HepG2 (cell line): ENCODE measurements around the gene PIK3CA. TPM values are rescaled to one million over a fixed set of nuclear protein-coding genes. Genes with fewer than 3 reads are reported as not detected.

Experiments
- ARID5B ChIP-seq: IDR thresholded peaks from 2 replicates; pipeline ENCODE4 v1.4.0; 2020; ENCODE audit warnings: mild to moderate bottlenecking, missing genetic modification reagents
- CBX1 ChIP-seq: IDR thresholded peaks from one replicate; pipeline ENCODE4 v1.6.1; 2016; ENCODE audit warnings: antibody characterized with exemption, low read depth
- CENPT ChIP-seq: sonication (generic); formaldehyde crosslinking; IDR thresholded peaks from 2 replicates; pipeline ENCODE4 v1.8.0; 2022; ENCODE audit warnings: low read depth, mild to moderate bottlenecking, moderate library complexity, missing genetic modification reagents
- FLYWCH1 ChIP-seq: sonication (generic); formaldehyde crosslinking; IDR thresholded peaks from 2 replicates; pipeline ENCODE4 v1.8.1; 2023; ENCODE audit warnings: mild to moderate bottlenecking, missing genetic modification reagents
- JUND ChIP-seq: sonication (generic); formaldehyde crosslinking; IDR thresholded peaks from 2 replicates; pipeline ENCODE4 v1.8.0; 2022; ENCODE audit warnings: mild to moderate bottlenecking, missing genetic modification reagents
- MED1 ChIP-seq: sonication (generic); formaldehyde crosslinking; IDR thresholded peaks from 2 replicates; pipeline ENCODE4 v1.4.0; 2020; ENCODE audit warnings: missing genetic modification reagents
- MIER2 ChIP-seq: IDR thresholded peaks from 2 replicates; pipeline ENCODE4 v1.6.1; 2016; ENCODE audit warnings: missing biosample characterization, missing genetic modification reagents
- SRF ChIP-seq: IDR thresholded peaks from 2 replicates; pipeline ENCODE4 v1.6.1; 2011; ENCODE audit warnings: mild to moderate bottlenecking, low read depth, low read length, moderate library complexity
- ZNF20 ChIP-seq: sonication (generic); formaldehyde crosslinking; IDR thresholded peaks from 2 replicates; pipeline ENCODE4 v1.4.0; 2020; ENCODE audit warnings: mild to moderate bottlenecking, moderate library complexity, missing genetic modification reagents
- ZNF253 ChIP-seq: sonication (generic); formaldehyde crosslinking; IDR thresholded peaks from 2 replicates; pipeline ENCODE4 v1.8.0; 2022; ENCODE audit warnings: mild to moderate bottlenecking, missing genetic modification reagents, borderline replicate concordance
- ZNF577 ChIP-seq: sonication (generic); formaldehyde crosslinking; IDR thresholded peaks from 2 replicates; pipeline ENCODE4 v1.4.0; 2020; ENCODE audit warnings: mild to moderate bottlenecking, low read depth, missing genetic modification reagents, borderline replicate concordance
- ZNF607 ChIP-seq: sonication (generic); formaldehyde crosslinking; IDR thresholded peaks from 2 replicates; pipeline ENCODE4 v1.5.1; 2020; ENCODE audit warnings: missing genetic modification reagents, mild to moderate bottlenecking, borderline replicate concordance
- ZNF713 ChIP-seq: sonication (generic); formaldehyde crosslinking; IDR thresholded peaks from 2 replicates; pipeline ENCODE4 v1.4.0; 2020; ENCODE audit warnings: mild to moderate bottlenecking, missing genetic modification reagents
- polyA plus RNA-seq, 8 experiments: library from polyadenylated mRNA; depleted of rRNA in 3 of 8; stranded (reverse) in 7 of 8; unstranded in 1 of 8; fragments of >200 nt; fragmentation: Illumina TruSeq in 4 of 8; extraction: Trizol in 4 of 8; gene quantifications; 2 replicates each; pipeline versions ENCODE4 v1.2.1 to v1.2.3, GENCODE V29; 2011 to 2016; ENCODE audit warnings: low read depth in 4 of 8, missing spikeins in 1 of 8, mixed read lengths in 1 of 8; ENCODE audit not compliant: insufficient read depth in 1 of 8
- total RNA-seq, 5 experiments: library from RNA; depleted of rRNA; stranded (reverse); fragments of >200 nt; fragmentation: Illumina TruSeq; extraction: Trizol; gene quantifications; 2 replicates each; pipeline ENCODE4 v1.2.3, GENCODE V29; 2016; ENCODE audit warnings: low read depth in 1 of 5
- TF ChIP-seq, protein P1 (sequence below): sonication (generic); formaldehyde crosslinking; IDR thresholded peaks from 2 replicates; pipeline ENCODE4 v1.4.0; 2020; ENCODE audit warnings: mild to moderate bottlenecking, missing genetic modification reagents
- TF ChIP-seq, protein P2 (sequence below): IDR thresholded peaks from 2 replicates; pipeline ENCODE4 v1.6.1; 2012; ENCODE audit warnings: inconsistent platforms
- TF ChIP-seq, protein P3 (sequence below): sonication (generic); formaldehyde crosslinking; IDR thresholded peaks from 2 replicates; pipeline ENCODE4 v1.8.1; 2023; ENCODE audit warnings: mild to moderate bottlenecking, inconsistent platforms, moderate library complexity, missing genetic modification reagents, borderline replicate concordance

PIK3CA gene
- total and polyA plus RNA-seq, 2 of the 13 experiments (the other 11 are each of a cell fraction or from before 2014, with no cell fraction given): 5.7 to 11.4 TPM

DNA sequence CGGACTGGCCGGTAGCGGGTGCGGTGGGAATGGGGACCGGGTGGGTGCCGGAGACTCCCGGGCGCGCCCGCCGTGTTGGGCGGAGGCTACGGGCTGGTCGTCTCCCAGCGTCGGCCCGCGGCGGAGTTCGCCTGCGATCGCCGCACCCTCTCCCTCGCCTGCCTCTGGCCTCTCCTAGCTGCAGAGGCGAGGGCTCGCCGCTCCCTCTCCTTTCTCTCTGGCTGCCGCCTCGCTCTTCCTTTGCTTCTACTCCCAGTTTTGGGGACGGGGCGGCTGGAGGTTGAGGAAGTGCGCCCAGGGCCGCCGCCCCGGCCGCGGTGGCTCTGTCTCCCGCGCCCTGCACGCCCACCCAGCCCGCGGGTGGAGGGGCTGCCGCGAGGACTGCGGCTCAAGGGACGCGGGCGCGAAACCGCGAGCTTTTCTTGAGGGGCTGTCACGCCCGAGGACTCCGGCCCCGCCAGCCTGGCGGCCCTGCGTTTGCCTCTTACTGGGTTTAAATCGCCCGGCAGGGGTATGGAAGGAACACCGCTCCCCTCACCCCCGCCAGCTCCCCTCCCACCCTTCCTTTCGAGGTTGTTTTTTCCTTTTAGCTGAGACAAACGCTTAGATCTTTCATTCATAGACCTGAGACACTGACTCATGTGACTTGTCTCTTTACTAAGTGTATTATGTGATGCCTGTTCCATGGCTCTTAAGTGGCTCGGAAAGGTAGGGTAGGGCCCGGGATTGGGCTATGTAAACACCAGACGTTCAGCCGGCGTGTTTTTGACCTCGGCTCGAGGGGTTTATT lies 654 bp downstream of the PIK3CA start (continued):
- TF ChIP-seq MED1 (no peak), CENPT (0 out of 2 replicates have a peak, but pooled peaks have one; percentile 58), ZNF607 (CRISPR knock-in tag) (0 out of 2 replicates have a peak, but pooled peaks have one; percentile 25), JUND (CRISPR knock-in tag) (no peak), MIER2 (CRISPR knock-in tag) (no peak), ARID5B (CRISPR knock-in tag) (no peak), ZNF713 (CRISPR knock-in tag) (no peak), ZNF577 (CRISPR knock-in tag) (no peak), CBX1 (no peak), FLYWCH1 (CRISPR knock-in tag) (no peak), SRF (no peak), ZNF253 (0 out of 2 replicates have a peak, but pooled peaks have one; percentile 36), ZNF20 (CRISPR knock-in tag) (no peak)
- TF ChIP-seq, protein P1, sequence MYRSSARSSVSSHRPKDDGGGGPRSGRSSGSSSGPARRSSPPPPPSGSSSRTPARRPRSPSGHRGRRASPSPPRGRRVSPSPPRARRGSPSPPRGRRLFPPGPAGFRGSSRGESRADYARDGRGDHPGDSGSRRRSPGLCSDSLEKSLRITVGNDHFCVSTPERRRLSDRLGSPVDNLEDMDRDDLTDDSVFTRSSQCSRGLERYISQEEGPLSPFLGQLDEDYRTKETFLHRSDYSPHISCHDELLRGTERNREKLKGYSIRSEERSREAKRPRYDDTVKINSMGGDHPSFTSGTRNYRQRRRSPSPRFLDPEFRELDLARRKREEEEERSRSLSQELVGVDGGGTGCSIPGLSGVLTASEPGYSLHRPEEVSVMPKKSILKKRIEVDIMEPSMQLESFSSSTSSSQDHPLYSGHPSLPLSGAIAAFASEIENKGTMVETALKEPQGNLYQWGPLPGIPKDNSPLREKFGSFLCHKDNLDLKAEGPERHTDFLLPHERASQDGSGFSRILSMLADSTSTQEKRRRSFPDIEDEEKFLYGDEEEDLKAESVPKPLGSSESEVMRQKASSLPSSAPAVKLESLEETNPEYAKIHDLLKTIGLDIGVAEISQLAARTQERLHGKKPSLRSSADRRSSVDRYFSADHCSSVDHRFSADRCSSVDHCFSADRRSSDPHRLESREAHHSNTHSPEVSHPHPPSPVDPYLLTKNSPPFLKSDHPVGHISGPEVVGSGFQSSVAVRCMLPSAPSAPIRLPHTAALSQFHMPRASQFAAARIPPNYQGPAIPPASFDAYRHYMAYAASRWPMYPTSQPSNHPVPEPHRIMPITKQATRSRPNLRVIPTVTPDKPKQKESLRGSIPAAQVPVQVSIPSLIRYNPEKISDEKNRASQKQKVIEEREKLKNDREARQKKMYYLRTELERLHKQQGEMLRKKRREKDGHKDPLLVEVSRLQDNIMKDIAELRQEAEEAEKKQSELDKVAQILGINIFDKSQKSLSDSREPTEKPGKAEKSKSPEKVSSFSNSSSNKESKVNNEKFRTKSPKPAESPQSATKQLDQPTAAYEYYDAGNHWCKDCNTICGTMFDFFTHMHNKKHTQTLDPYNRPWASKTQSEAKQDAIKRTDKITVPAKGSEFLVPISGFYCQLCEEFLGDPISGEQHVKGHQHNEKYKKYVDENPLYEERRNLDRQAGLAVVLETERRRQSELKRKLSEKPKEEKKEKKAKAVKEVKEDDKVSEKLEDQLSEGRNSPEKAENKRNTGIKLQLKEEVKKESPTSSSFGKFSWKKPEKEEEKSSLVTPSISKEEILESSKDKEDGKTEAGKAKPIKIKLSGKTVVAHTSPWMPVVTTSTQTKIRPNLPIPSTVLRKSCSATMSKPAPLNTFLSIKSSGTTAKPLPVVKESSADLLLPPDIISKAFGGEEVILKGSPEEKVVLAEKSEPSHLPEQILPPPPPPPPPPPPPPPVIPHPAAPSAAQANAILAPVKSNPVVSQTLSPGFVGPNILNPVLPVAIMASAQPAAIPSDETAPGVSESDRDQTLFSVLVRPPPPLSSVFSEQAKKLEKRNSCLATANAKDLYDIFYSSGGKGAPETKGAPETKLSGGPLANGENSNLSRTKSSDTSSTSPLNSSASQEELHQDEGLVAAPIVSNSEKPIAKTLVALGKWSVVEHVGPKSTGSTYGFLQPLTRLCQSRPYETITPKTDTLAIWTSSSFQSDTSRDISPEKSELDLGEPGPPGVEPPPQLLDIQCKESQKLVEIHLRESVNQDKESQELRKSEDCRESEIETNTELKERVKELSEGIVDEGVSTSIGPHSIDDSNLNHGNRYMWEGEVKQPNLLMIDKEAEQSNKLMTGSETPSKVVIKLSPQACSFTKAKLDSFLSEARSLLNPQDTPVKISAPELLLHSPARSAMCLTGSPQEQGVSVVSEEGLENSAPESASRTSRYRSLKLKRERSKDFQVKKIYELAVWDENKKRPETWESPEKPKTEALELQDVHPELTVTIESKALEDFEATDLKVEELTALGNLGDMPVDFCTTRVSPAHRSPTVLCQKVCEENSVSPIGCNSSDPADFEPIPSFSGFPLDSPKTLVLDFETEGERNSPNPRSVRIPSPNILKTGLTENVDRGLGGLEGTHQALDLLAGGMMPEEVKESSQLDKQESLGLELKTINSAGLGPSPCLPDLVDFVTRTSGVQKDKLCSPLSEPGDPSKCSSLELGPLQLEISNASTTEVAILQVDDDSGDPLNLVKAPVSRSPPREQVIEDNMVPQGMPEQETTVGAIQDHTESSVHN (CRISPR knock-in tag): no peak
- TF ChIP-seq, protein P2, sequence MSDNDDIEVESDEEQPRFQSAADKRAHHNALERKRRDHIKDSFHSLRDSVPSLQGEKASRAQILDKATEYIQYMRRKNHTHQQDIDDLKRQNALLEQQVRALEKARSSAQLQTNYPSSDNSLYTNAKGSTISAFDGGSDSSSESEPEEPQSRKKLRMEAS: peak; percentile 57; the same call in 1 of the 2 replicates
- TF ChIP-seq, protein P3, sequence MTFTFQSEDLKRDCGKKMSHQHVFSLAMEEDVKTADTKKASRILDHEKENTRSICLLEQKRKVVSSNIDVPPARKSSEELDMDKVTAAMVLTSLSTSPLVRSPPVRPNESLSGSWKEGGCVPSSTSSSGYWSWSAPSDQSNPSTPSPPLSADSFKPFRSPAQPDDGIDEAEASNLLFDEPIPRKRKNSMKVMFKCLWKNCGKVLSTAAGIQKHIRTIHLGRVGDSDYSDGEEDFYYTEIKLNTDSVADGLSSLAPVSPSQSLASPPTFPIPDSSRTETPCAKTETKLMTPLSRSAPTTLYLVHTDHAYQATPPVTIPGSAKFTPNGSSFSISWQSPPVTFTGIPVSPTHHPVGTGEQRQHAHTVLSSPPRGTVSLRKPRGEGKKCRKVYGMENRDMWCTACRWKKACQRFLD (CRISPR knock-in tag): no peak
